ENCODE measurements around the gene NIPA2. TPM values are rescaled to one million over a fixed set of nuclear protein-coding genes. Genes with fewer than 3 reads are reported as not detected.
A peak's percentile ranks its signal among the peaks of the same experiment; 100 is the strongest.
"Not testable (repeated sequence)": the region's sequence is repeated elsewhere in the genome, so short reads cannot be mapped to it uniquely, and the experiment has no call there.

The NIPA2 gene
- 100 to 1,000 TPM; 111 to 112 (median 111) TPM for total RNA-seq

DNA sequence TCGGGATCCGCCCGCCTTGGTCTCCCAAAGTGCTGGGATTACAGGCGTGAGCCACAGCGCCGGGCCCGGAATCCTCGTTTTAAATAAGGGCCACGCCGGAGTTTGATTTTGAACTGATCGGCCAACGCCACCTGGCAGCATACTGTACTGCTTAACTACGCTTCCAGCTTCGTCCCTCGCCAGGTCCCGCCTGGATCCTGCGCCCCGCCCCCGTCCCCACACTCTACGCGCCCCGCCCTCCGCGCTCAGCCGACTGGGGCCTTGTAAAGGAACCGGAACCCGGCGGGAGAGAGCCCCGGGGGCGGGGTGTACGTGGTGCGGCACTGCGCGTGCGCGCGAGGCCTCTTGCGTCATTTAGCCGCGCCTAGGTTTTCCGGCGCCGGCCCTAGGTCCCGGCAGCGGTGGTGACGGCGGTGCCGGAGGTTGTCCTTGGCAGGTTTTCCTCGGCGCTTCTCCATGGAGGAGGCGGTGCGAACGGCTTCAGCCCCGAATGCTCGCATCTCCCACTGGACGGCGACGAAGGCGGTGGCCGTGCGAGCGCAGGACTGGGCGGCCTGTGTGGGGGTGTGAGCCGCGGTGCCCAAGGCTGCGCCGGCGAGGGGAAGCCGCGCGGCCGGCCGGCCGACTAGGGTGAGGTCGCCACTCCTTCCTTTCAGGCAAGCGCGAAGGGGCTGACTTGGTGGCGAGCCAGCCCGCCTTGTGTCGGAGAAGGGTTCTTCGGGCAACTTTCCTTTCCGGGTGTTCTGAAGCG, at the start of gene NIPA2:
Gene NIPA2, plus strand, starts transcription at position 375 of the 751 bp plus-strand sequence. CDS start 13,066 bp downstream, outside the sequence.
- ATAC-seq = peak; percentile 96 to 97
- Mint-ChIP-seq H3K9me3 (no peaks in the 10 kb centered on the region), H3K27me3 (ENCODE audit: low read depth) (no peaks in the 10 kb centered on the region), H3K36me3 (ENCODE audit: insufficient read depth) (peaks cover 12% of the 10 kb centered on the region), H3K4me1 (ENCODE audit: low read depth) (peaks cover 32% of the 10 kb centered on the region), H3K4me3 (peak within 1 kb of the TSS; percentile 94)
- DNase-seq = peak; percentile 99

DNA sequence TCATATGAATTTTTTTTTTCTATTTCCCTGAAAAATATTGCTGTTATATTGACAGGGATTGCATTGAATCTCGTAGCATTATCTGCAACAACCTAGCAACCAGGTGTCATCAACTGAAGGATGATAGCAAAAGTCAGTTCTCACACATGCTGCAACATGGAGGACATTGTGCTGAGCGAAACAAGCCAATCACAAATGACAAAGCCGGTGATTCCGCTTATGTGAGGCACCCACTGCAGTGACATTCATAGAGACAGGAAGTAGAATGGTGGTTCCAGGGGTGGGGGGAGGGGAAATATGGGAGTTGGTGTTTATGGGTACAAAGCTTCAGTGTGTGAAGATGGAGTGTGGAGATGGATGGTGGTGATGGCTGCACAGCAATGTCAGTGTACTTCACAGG, 44.4 kb upstream of the NIPA2 start:
- Mint-ChIP-seq H3K27me3 (ENCODE audit: low read depth) (no peaks in the 10 kb centered on the region), H3K4me1 (ENCODE audit: low read depth) (peaks cover 55% of the 10 kb centered on the region), H3K36me3 (ENCODE audit: insufficient read depth) (peaks cover 14% of the 10 kb centered on the region), H3K9me3 (peaks cover 4% of the 10 kb centered on the region), H3K4me3 (no peak overlapping the region)
- DNase-seq = no peak
- ATAC-seq = no peak

DNA sequence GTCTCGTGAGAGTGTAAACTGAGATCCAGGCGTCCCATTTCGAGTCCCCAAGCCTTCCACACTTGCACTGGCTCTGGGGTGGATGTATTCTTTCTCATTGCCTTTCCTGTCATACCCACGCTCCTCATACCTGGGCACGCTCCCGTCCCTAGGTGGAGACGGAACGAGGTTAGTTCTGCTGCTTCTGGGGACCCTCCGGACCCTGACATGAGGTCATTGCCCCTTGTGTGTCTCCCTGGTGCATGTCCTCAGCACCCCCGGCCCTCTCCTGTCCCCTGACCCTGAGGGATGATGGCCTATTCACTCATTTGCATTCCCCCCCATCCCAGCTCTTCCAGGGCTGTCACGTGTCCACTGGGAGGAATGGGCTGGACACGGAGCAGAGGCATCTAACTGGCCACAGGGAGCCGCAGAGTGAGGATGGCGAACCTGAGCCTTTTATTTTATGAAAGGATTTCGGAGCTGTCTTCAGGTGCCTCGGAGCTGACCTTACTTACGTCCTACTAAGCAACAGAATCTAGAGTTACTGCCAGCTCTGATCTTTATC, 43.8 kb upstream of the NIPA2 start:
- DNase-seq = no peak
- H3K27me3 Mint-ChIP-seq (ENCODE audit: low read depth) = no peaks in the 10 kb centered on the region
- no peaks in the 10 kb centered on the region for H3K9me3 Mint-ChIP-seq
- peaks cover 9% of the 10 kb centered on the region for H3K36me3 Mint-ChIP-seq (ENCODE audit: insufficient read depth)
- H3K4me3 Mint-ChIP-seq = no peak overlapping the region
- H3K4me1 Mint-ChIP-seq (ENCODE audit: low read depth) = peaks cover 50% of the 10 kb centered on the region
- ATAC-seq = no peak

DNA sequence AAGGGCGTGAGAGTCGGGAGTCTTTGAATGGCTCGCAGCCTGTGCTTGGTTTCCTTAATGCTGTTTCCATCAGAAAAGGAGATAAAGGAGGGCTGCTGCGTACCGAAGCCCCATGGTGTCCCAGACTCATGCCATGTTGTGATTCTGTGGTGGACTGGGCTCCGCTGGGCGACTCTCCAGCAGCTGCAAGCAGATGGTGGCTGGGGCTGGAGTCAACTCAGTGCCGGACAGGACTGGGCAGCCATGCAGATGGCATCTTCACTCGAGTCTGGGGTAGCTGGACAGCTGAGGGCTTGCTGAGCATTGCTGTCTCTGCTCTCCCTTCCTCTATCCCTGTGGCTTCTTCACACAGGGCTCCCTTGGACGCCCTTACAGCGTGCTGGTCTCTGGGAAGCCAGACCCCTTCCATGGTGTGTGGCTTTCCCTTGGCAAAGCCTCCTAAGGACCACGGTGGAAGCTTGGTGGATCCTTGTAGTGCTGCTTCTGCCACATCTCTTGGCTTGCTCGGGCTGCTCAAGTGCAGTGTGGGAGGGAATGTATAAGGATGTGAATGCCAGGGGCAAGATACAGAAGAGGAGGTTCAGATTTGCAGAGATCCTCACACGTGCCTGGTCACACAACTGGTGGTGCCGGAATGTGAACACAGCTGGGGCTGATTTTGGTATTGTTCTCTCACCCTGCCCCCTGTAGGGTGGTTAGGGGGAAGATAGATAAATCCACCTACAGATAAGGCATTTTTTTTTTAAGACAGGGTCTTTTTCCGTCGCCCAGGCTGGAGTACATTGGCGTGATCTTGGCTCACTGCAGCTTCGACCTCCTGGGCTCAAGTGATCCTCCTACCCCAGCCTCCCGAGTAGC, 43.0 kb upstream of the NIPA2 start:
- H3K4me1 Mint-ChIP-seq (ENCODE audit: low read depth) = peaks cover 50% of the 10 kb centered on the region
- ATAC-seq (no peak), DNase-seq (no peak)
- peak overlapping the region; percentile 6 for H3K4me3 Mint-ChIP-seq
- no peaks in the 10 kb centered on the region for H3K27me3 Mint-ChIP-seq (ENCODE audit: low read depth)
- H3K9me3 Mint-ChIP-seq = no peaks in the 10 kb centered on the region
- H3K36me3 Mint-ChIP-seq (ENCODE audit: insufficient read depth) = peaks cover 13% of the 10 kb centered on the region

DNA sequence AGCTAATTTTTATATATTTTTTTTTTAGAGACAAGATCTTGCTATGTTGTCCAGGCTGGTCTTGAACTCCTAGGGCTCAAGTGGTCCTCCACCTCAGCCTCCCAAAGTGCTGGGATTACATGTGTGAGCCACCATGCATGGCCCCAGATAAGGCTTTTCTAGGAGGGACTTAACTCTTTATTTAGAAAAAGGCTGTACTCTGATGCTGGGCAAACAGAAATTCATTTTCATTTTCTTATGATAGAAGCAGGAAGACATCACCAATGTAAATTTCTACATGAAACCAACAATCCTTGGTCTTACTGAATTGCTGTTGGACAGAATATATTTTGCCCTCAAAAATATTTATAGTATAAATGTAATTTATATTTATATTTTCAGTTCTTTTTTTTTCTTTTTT, 42.4 kb upstream of the NIPA2 start:
- DNase-seq = no peak
- ATAC-seq = no peak
- H3K36me3 Mint-ChIP-seq (ENCODE audit: insufficient read depth) = peaks cover 14% of the 10 kb centered on the region
- H3K4me1 Mint-ChIP-seq (ENCODE audit: low read depth) = peaks cover 51% of the 10 kb centered on the region
- no peaks in the 10 kb centered on the region for H3K27me3 Mint-ChIP-seq (ENCODE audit: low read depth)
- H3K9me3 Mint-ChIP-seq = no peaks in the 10 kb centered on the region
- H3K4me3 Mint-ChIP-seq = peak overlapping the region; percentile 70

DNA sequence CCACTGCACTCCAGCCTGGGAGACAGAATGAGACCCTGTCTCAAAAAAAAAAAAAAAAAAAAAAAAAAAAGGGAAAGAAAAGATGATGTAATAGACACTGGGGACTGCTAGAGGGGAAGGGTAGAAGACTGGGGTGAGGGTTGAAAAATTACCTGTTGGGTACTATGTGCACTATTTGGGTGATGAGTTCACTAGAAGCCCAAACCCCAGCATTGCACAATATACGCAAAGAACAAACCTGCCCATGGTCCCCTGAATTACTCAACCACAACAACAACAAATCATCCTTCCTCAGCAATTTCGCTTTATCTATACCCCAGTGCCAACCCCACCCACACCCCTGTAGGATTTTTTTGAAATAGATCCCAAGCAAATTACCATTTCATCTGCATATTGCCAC, 38.6 kb upstream of the NIPA2 start:
- Mint-ChIP-seq H3K4me1 (ENCODE audit: low read depth) (peaks cover 38% of the 10 kb centered on the region), H3K9me3 (no peaks in the 10 kb centered on the region), H3K27me3 (ENCODE audit: low read depth) (no peaks in the 10 kb centered on the region), H3K36me3 (ENCODE audit: insufficient read depth) (peaks cover 11% of the 10 kb centered on the region), H3K4me3 (no peak overlapping the region)
- no peak for DNase-seq
- ATAC-seq = no peak

DNA sequence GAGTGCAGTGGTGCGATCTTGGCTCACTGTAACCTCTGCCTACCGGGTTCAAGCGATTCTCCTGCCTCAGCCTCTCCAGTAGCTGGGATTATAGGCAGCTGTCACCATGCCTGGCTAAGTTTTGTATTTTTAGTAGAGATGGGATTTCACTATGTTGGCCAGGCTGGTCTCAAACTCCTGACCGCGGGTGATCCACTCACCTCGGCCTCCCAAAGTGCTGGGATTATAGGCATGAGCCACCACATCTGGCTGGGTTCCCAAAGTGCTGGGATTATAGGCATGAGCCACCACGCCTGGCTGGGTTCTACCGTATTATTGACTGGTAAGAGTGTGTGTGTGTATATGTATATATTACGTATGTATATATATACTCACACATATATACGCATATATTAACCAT, 35.5 kb upstream of the NIPA2 start:
- not testable (repeated sequence) for DNase-seq

DNA sequence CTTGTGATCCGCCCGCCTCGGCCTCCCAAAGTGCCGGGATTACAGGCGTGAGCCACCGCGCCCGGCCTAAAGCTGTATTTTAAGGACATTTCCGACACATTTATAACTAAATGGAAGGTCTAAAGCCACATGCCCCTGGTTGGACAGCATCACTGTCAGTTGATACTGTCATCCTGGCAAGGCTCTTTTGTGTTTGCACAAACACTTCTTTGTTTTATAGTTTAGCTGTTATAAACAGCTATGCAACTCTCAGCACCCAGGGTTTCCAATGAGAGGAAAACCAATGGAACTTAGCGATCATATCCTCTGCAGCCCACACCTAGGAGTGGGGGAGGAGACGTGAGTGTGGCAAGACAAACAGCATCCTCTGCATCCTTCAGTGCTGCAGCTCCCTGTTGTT, 32.3 kb upstream of the NIPA2 start:
- H3K4me1 Mint-ChIP-seq (ENCODE audit: low read depth) = peaks cover 22% of the 10 kb centered on the region
- no peak for ATAC-seq
- peaks cover 2% of the 10 kb centered on the region for H3K36me3 Mint-ChIP-seq (ENCODE audit: insufficient read depth)
- no peaks in the 10 kb centered on the region for H3K9me3 Mint-ChIP-seq
- H3K27me3 Mint-ChIP-seq (ENCODE audit: low read depth) = no peaks in the 10 kb centered on the region
- DNase-seq = no peak
- H3K4me3 Mint-ChIP-seq = no peak overlapping the region

More for the DNA sequence above, 35.5 kb upstream of the NIPA2 start:
- H3K27me3 Mint-ChIP-seq (ENCODE audit: low read depth); ATAC-seq; H3K4me3 Mint-ChIP-seq; H3K9me3 Mint-ChIP-seq: not testable (repeated sequence)
- Mint-ChIP-seq H3K4me1 (ENCODE audit: low read depth) (peaks cover 24% of the 10 kb centered on the region), H3K36me3 (ENCODE audit: insufficient read depth) (peaks cover 11% of the 10 kb centered on the region)

DNA sequence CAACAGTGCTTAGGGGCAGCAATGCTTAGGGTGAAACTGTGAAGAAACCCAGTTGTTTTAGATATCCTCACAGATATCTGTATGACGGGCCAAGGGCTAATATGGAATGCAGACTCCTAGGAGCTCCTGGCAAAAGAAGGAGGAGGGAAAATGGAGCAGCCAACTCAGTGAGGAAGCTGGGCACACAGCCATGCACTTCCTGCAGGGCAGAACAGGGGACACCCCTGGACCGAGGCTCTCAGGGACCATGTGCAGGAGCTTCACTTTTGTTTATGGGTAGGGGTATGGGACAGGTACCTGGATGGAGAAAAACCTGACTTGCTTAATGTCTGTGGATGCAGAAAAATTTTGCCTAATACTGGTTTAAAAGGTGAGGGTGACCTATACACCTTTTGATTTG, 31.8 kb upstream of the NIPA2 start:
- ATAC-seq (no peak), DNase-seq (no peak)
- no peaks in the 10 kb centered on the region for H3K27me3 Mint-ChIP-seq (ENCODE audit: low read depth)

DNA sequence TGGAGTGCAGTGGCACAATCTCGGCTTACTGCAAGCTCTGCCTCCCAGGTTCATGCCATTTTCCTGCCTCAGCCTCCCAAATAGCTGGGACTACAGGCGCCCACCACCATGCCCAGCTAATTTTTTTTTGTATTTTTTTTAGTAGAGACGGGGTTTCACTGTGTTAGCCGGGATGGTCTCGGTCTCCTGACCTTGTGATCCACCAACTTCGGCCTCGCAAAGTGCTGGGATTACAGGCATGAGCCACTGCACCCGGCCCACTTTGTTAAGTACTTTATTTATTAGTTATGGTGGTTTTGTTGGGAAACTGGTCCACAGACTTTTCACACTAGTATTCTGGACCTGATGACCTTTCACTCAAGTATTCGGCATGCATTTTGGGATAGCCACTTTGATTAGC, 30.6 kb upstream of the NIPA2 start:
- ATAC-seq; H3K36me3 Mint-ChIP-seq (ENCODE audit: insufficient read depth); H3K9me3 Mint-ChIP-seq; H3K27me3 Mint-ChIP-seq (ENCODE audit: low read depth); H3K4me3 Mint-ChIP-seq; DNase-seq: not testable (repeated sequence)
- peaks cover 15% of the 10 kb centered on the region for H3K4me1 Mint-ChIP-seq (ENCODE audit: low read depth)

More for the DNA sequence above, 31.8 kb upstream of the NIPA2 start:
- Mint-ChIP-seq H3K36me3 (ENCODE audit: insufficient read depth) (peaks cover 3% of the 10 kb centered on the region), H3K9me3 (no peaks in the 10 kb centered on the region), H3K4me3 (no peak overlapping the region), H3K4me1 (ENCODE audit: low read depth) (peaks cover 19% of the 10 kb centered on the region)

DNA sequence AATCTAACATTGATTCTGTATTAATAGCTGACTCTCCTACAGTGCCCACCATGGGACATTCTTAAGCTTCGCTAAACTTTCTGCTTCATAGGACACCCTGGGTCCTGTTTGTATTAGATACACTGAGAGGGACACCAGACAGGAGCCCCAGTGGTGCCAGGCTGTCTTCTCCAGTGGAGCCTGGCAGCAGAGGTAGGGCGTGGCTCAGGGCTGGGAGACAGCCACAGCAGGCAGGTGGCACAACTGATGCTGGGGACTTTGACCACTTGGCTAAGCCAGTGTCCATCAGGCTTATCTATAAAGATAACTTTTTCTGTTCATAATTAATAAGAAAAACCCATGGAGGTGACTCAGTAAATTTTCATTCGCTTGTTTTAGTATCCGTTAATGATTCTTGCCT, 30.2 kb upstream of the NIPA2 start:
- no peak for ATAC-seq
- no peak for DNase-seq
- Mint-ChIP-seq H3K36me3 (ENCODE audit: insufficient read depth) (peaks cover 8% of the 10 kb centered on the region), H3K4me1 (ENCODE audit: low read depth) (peaks cover 14% of the 10 kb centered on the region), H3K4me3 (no peak overlapping the region), H3K27me3 (ENCODE audit: low read depth) (no peaks in the 10 kb centered on the region), H3K9me3 (no peaks in the 10 kb centered on the region)

DNA sequence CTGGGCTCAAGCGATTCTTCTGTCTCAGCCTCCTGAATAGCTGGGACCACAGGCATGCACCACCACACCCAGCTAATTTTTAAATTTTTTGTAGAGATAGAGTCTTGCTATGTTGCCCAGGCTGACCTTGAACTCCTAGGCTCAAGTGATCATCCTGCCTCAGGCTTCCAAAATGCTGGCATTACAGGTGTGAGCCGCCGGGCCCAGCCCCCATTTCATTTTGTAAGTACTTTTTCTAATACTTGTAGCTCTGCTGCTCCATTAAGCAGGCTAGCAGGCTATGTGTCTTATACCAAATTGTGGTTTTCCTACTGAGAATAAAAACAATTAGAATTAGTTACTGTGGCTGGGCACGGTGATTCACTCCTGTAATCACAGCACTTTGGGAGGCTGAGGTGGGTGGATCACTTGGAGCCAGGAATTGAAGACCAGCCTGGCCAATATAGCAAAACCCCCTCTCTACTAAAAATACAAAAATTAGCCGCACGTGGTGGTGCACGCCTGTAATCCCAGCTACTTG, 29.6 kb upstream of the NIPA2 start:
- Mint-ChIP-seq H3K4me3 (no peak overlapping the region), H3K36me3 (ENCODE audit: insufficient read depth) (peaks cover 8% of the 10 kb centered on the region), H3K9me3 (no peaks in the 10 kb centered on the region), H3K27me3 (ENCODE audit: low read depth) (no peaks in the 10 kb centered on the region), H3K4me1 (ENCODE audit: low read depth) (peaks cover 16% of the 10 kb centered on the region)
- no peak for ATAC-seq
- DNase-seq = no peak

DNA sequence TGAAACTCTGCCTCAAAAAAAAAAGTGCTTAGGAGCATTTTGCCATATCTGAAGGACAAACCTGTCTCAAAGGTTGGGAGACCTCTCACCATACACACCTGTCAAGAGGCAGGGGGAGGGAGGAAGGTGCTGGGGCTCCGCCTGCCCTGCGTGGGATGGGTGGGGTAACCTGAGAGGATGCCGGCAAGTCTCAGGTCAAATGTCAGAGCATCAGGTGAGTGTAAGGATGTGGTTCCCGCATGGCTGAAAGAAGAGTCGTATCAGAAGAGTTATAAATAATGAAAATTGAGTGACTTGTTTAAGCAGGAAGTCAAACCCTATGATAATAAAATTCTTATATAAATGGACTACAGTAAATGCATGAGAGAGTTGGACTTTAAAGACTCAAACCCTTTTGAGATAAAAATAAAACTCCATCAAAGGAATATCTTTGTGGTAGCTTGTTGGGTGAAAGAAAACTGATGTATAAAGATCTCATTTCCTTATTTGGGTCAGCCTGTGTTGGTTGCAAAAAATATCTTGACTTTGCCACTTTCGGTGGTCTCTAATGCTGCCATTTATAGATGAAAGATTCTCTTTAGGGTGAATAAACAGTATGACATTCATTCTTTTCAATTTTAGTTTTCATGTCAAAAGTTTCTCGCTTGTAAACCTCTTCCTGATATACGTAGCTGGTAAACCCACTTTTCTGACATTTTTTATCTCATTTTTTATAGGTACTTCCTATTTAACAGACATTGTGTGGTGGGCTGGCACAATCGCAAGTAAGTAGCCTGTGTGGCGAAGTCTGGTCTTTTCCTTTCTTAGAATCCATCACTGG, 28.2 kb upstream of the NIPA2 start:
- Mint-ChIP-seq H3K36me3 (ENCODE audit: insufficient read depth) (peaks cover 15% of the 10 kb centered on the region), H3K4me1 (ENCODE audit: low read depth) (peaks cover 14% of the 10 kb centered on the region), H3K9me3 (no peaks in the 10 kb centered on the region), H3K27me3 (ENCODE audit: low read depth) (no peaks in the 10 kb centered on the region), H3K4me3 (no peak overlapping the region)
- ATAC-seq (no peak), DNase-seq (no peak)
